K562 (cell line): Measurements from ENCODE around the gene ADCY5. TPM values are rescaled to one million over a fixed set of nuclear protein-coding genes. Genes with fewer than 3 reads are reported as not detected.

Source experiments
- ATAC-seq: fragments of 200-7000 bp; cut with Tn5 transposase; 3 replicates; pipeline ENCODE4 v1.9.1; 2020; ENCODE audit warnings: moderate library complexity
- BruUV-seq: library from RNA; stranded (reverse); fragments of 400-500 nt; replicated peaks from 2 replicates; lab custom pipeline; 2021; lab: Mats Ljungman, UMichigan
- CTCF ChIA-PET: fragments of 300-600 bp; formaldehyde crosslinking; extraction: SDS; loops from one replicate; lab custom pipeline; 2021; ENCODE audit warnings: low intra/inter-chr PET ratio; lab: Yijun Ruan, JAX
- POLR2A ChIA-PET: fragments of 300-600, 350-650 bp; sonication (Branson Sonifier 250); formaldehyde crosslinking; extraction: SDS; loops from one replicate; lab custom pipeline; 2021; ENCODE audit warnings: antibody characterized with exemption, inconsistent platforms; lab: Yijun Ruan, JAX
- DNase-seq, 4 experiments: peaks; one replicate each; pipeline versions ENCODE4 v3.0.0 to v3.0.0-alpha.2; 2011 to 2018; ENCODE audit warnings: low spot score in 3 of 4, mixed read lengths in 3 of 4; ENCODE audit errors: extremely low read depth in 1 of 4
- FAIRE-seq: peaks from 2 replicates; lab custom pipeline; 2011; peaks lifted over from hg19 to GRCh38; lab: Jason Lieb, UNC
- H2AFZ ChIP-seq: 2 replicates; pipeline ENCODE4 v1.6.0; 2011; ENCODE audit warnings: low read depth, low read length, control low read depth, inconsistent platforms
- H3K27ac ChIP-seq: fragments of 200-600 bp; 3 replicates; pipeline ENCODE4 v1.8.0; 2011; ENCODE audit warnings: low read depth, mild to moderate bottlenecking, control low read depth, inconsistent platforms, low read length, moderate library complexity, mixed read lengths; ENCODE audit errors: extremely low read depth
- H3K27me3 ChIP-seq, 2 experiments: fragments of 300-600 bp in 1 of 2; 2 replicates in 1 of 2; 3 replicates in 1 of 2; pipeline versions ENCODE4 v1.6.0 to v1.8.0; 2011; ENCODE audit warnings: inconsistent platforms in 2 of 2, low read length in 2 of 2, mild to moderate bottlenecking in 1 of 2, mixed read lengths in 1 of 2, moderate library complexity in 1 of 2; ENCODE audit not compliant: control insufficient read depth in 2 of 2, insufficient read depth in 2 of 2
- H3K36me3 ChIP-seq: fragments of 300-600 bp; 3 replicates; pipeline ENCODE4 v1.8.0; 2011; ENCODE audit warnings: mild to moderate bottlenecking, low read length, inconsistent platforms; ENCODE audit not compliant: control insufficient read depth, insufficient read depth
- H3K4me1 ChIP-seq, 2 experiments: fragments of 200-600 bp in 1 of 2; replicated peaks in 1 of 2; 2 replicates in 1 of 2; 3 replicates in 1 of 2; pipeline versions ENCODE4 v1.5.1 to v1.8.0; 2011; ENCODE audit warnings: inconsistent platforms in 2 of 2, low read length in 2 of 2, mild to moderate bottlenecking in 1 of 2, mixed read lengths in 1 of 2, moderate library complexity in 1 of 2; ENCODE audit not compliant: control insufficient read depth in 2 of 2, insufficient read depth in 2 of 2
- H3K4me2 ChIP-seq: 2 replicates; pipeline ENCODE4 v1.6.1; 2011; ENCODE audit warnings: low read length, control low read depth, inconsistent platforms, mixed read lengths; ENCODE audit not compliant: insufficient read depth
- H3K4me3 ChIP-seq: fragments of 200-600 bp; sonication (generic), shearing (Covaris generic); 2 replicates; pipeline ENCODE4 v1.5.1; 2016; ENCODE audit warnings: control low read depth, inconsistent platforms
- H3K79me2 ChIP-seq: fragments of 200-600 bp; 3 replicates; pipeline ENCODE4 v1.8.0; 2011; ENCODE audit warnings: low read length, inconsistent platforms; ENCODE audit not compliant: control insufficient read depth, insufficient read depth
- H3K9ac ChIP-seq, 2 experiments: 2 replicates each; pipeline versions ENCODE4 v1.6.0 to v1.6.1; 2011; ENCODE audit warnings: low read depth in 2 of 2, low read length in 2 of 2, control low read depth in 1 of 2, inconsistent platforms in 1 of 2, mild to moderate bottlenecking in 1 of 2, mixed read lengths in 1 of 2; ENCODE audit not compliant: insufficient read depth in 1 of 2
- H3K9me1 ChIP-seq: one replicate; pipeline ENCODE4 v1.6.0; 2011; ENCODE audit warnings: inconsistent platforms, mild to moderate bottlenecking, low read length, moderate library complexity; ENCODE audit not compliant: control insufficient read depth, insufficient read depth
- H3K9me3 ChIP-seq: replicated peaks from 2 replicates; pipeline ENCODE4 v1.5.1; 2011; ENCODE audit warnings: low read depth, low read length, inconsistent platforms; ENCODE audit not compliant: control insufficient read depth, insufficient read depth
- H4K20me1 ChIP-seq: replicated peaks from 2 replicates; pipeline ENCODE4 v1.6.1; 2011; ENCODE audit warnings: low read length, inconsistent platforms, mixed read lengths; ENCODE audit not compliant: control insufficient read depth, insufficient read depth
- ARHGAP35 ChIP-seq: fragments of 450-650 bp; IDR thresholded peaks from 2 replicates; pipeline ENCODE4 v1.6.1; 2018; ENCODE audit not compliant: partially characterized antibody
- CEBPB ChIP-seq: fragments of 450-650 bp; IDR thresholded peaks from 2 replicates; pipeline ENCODE4 v1.6.1; 2016; ENCODE audit warnings: missing genetic modification characterization, missing compliant biosample characterization
- CHD4 ChIP-seq: fragments of 200-600 bp; sonication (generic); IDR thresholded peaks from 3 replicates; pipeline ENCODE4 v1.6.1; 2012; ENCODE audit warnings: low read depth, mild to moderate bottlenecking, mixed read lengths, low read length, inconsistent platforms; ENCODE audit not compliant: insufficient read depth, insufficient replicate concordance, poor library complexity, severe bottlenecking
- EP300 ChIP-seq: IDR thresholded peaks from 2 replicates; pipeline ENCODE4 v1.6.1; 2012; ENCODE audit warnings: low read length, improper control_type of control experiment
- ESRRA ChIP-seq: fragments of 450-650 bp; IDR thresholded peaks from 2 replicates; pipeline ENCODE4 v1.6.1; 2014; ENCODE audit warnings: low read depth, mild to moderate bottlenecking, moderate library complexity, borderline replicate concordance
- GATAD2A ChIP-seq: fragments of 450-650 bp; IDR thresholded peaks from 2 replicates; pipeline ENCODE4 v1.6.1; 2017
- ILK ChIP-seq: fragments of 450-650 bp; IDR thresholded peaks from 2 replicates; pipeline ENCODE4 v1.6.1; 2016; ENCODE audit warnings: missing genetic modification characterization, low read depth, mild to moderate bottlenecking, missing compliant biosample characterization, moderate library complexity, borderline replicate concordance
- KDM1A ChIP-seq, 2 experiments: fragments of 450-650 bp; IDR thresholded peaks; 2 replicates each; pipeline ENCODE4 v1.6.1; 2016; ENCODE audit warnings: mild to moderate bottlenecking in 2 of 2
- MYC ChIP-seq, 2 experiments: fragments of 250-450 bp in 1 of 2; sonication (Bioruptor Pico) in 1 of 2; IDR thresholded peaks; 2 replicates each; pipeline versions ENCODE4 v1.5.1 to v1.6.1; 2012 to 2021; ENCODE audit warnings: low read depth in 2 of 2, borderline replicate concordance in 1 of 2, improper control_type of control experiment in 1 of 2, low read length in 1 of 2, mild to moderate bottlenecking in 1 of 2, moderate library complexity in 1 of 2
- NBN ChIP-seq: fragments of 450-650 bp; IDR thresholded peaks from 2 replicates; pipeline ENCODE4 v1.6.1; 2016; ENCODE audit warnings: low read depth, mild to moderate bottlenecking
- NCOA6 ChIP-seq: fragments of 450-650 bp; IDR thresholded peaks from 2 replicates; pipeline ENCODE4 v1.6.1; 2017; ENCODE audit warnings: mild to moderate bottlenecking
- RBFOX2 ChIP-seq: fragments of 200-400 bp; formaldehyde crosslinking; IDR thresholded peaks from 2 replicates; pipeline ENCODE4 v1.6.1; 2017; ENCODE audit warnings: low read depth, mild to moderate bottlenecking, low read length, moderate library complexity
- RBM34 ChIP-seq: fragments of 200-400 bp; formaldehyde crosslinking; IDR thresholded peaks from 2 replicates; pipeline ENCODE4 v1.6.1; 2018; ENCODE audit warnings: low read length, borderline replicate concordance; ENCODE audit not compliant: insufficient read depth
- RFX5 ChIP-seq: IDR thresholded peaks from 2 replicates; pipeline ENCODE4 v1.6.1; 2011; ENCODE audit warnings: low read depth, mild to moderate bottlenecking, improper control_type of control experiment, low read length
- RUNX1 ChIP-seq: sonication (generic); IDR thresholded peaks from 2 replicates; pipeline ENCODE4 v1.6.1; 2016; ENCODE audit warnings: antibody characterized with exemption, low read depth
- THRA ChIP-seq: fragments of 450-650 bp; IDR thresholded peaks from 2 replicates; pipeline ENCODE4 v1.6.1; 2017; ENCODE audit warnings: mild to moderate bottlenecking, moderate library complexity
- ZNF217 ChIP-seq: sonication (generic); formaldehyde crosslinking; IDR thresholded peaks from 2 replicates; pipeline ENCODE4 v1.8.0; 2022; ENCODE audit warnings: mild to moderate bottlenecking, missing genetic modification reagents
- ZNF274 ChIP-seq: IDR thresholded peaks from 2 replicates; pipeline ENCODE4 v1.6.1; 2011; ENCODE audit warnings: low read depth, mild to moderate bottlenecking, low read length, moderate library complexity, borderline replicate concordance
- ZNF449 ChIP-seq: fragments of 250-450 bp; sonication (Bioruptor Pico); IDR thresholded peaks from 2 replicates; pipeline ENCODE4 v1.8.0; 2022; ENCODE audit warnings: moderate library complexity, mild to moderate bottlenecking, inconsistent platforms
- ZNF717 ChIP-seq: fragments of 250-450 bp; sonication (Bioruptor Pico); IDR thresholded peaks from 2 replicates; pipeline ENCODE4 v1.5.0; 2021
- WGBS: fragments of 100-300 bp; shearing (Covaris generic); methylation state at CpG from one replicate; pipeline ENCODE4 v1.1.6; 2016; ENCODE audit warnings: low coverage, mixed read lengths; ENCODE audit not compliant: insufficient coverage; ENCODE audit errors: missing lambda C conversion rate; 5-methylcytosine and 5-hydroxymethylcytosine counted together
- in situ Hi-C: fragments of 300-500 bp; cut with MboI; formaldehyde crosslinking; loops from 4 replicates; pipeline ENCODE4 v1.15.0; 2018; ENCODE audit warnings: inconsistent platforms, mixed read lengths
- intact Hi-C: fragments of 100-400 bp; cut with micrococcal nuclease; formaldehyde crosslinking; loops from 2 replicates; pipeline ENCODE4 v1.14.2; 2022
- polyA plus RNA-seq, 8 experiments: library from polyadenylated mRNA; depleted of rRNA in 4 of 8; stranded (reverse) in 5 of 8; unstranded in 3 of 8; fragments of >200 nt; fragmentation: Nextera tagmentation in 2 of 8; fragmentation: Illumina TruSeq in 1 of 8; extraction: Ambion mirVana in 2 of 8; extraction: Trizol in 1 of 8; gene quantifications; 2 replicates each; pipeline versions ENCODE4 v1.2.1 to v1.2.3, GENCODE V29; 2011 to 2014; ENCODE audit warnings: inconsistent platforms in 1 of 8, missing spikeins in 1 of 8
- total RNA-seq, 7 experiments: library from RNA; depleted of rRNA in 6 of 7; stranded (reverse); fragments of >200 nt in 6 of 7; fragmentation: Illumina TruSeq in 2 of 7; extraction: Trizol in 2 of 7; gene quantifications; 2 replicates each; pipeline versions ENCODE4 v1.2.1 to v1.2.3, GENCODE V29; 2011 to 2021; ENCODE audit warnings: low replicate concordance in 1 of 7

The ADCY5 gene
- total and polyA plus RNA-seq, 9 of the 15 experiments (the other 6 are each of a cell fraction or from before 2014, with no cell fraction given), result under 0.01 TPM; not detected in 8

DNA sequence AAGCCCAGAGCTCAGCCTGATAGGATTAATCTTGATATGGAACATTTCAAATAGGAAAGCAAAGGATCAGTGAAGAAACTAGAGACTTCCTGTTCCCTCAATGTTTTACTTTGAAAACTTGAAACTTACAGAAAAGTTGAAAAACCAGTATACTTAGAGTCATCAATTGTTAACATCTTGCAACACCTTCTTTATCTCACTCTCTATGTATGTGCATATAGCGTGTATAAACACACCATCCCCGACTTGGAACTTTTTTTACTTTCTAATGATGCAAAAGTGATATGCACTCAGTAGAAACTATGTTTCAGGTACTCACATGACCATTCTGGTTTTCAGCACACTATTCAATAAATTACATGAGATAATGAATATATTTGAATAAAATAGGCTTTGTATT, 186.7 kb downstream of the ADCY5 start:
- BruUV-seq, result no TSS peak
- DNase-seq (no peak), ATAC-seq (no peak), FAIRE-seq (no peak)
- no peak overlapping the region for H3K4me2 ChIP-seq
- in situ Hi-C loops, result no loop called here
- intact Hi-C loops, result loop anchor here (10.0 kb wide), 1 partner anchor 227 kb away; no protein-coding TSS in a partner anchor
- no peak for TF ChIP-seq NCOA6
- no peak for TF ChIP-seq EP300
- no peak for TF ChIP-seq ESRRA
- no peak for TF ChIP-seq KDM1A (IDR thresholded peaks at IDR 0.05)
- no peak for TF ChIP-seq GATAD2A
- TF ChIP-seq RUNX1, result no peak
- no peak for TF ChIP-seq RFX5
- no peak for TF ChIP-seq ZNF717
- TF ChIP-seq NBN, result no peak
- no peak for TF ChIP-seq ARHGAP35
- TF ChIP-seq CHD4, result no peak
- no peak for TF ChIP-seq ZNF274
- TF ChIP-seq RBM34, result no peak
- no peak for TF ChIP-seq ZNF217 (CRISPR knock-in tag)
- TF ChIP-seq MYC (IDR thresholded peaks at IDR 0.05; ENCODE audit: low read depth, low read length), result no peak
- no peak for TF ChIP-seq MYC (CRISPR knock-in tag; IDR thresholded peaks at IDR 0.05; ENCODE audit: borderline replicate concordance, low read depth)
- TF ChIP-seq CEBPB (tag), result no peak
- TF ChIP-seq RBFOX2, result no peak
- no peak for TF ChIP-seq ILK (tag)
- no peak for TF ChIP-seq ZNF449 (CRISPR knock-in tag)
- no peak for TF ChIP-seq THRA
- no peaks in the 10 kb centered on the region for H3K9me3 ChIP-seq
- H3K79me2 ChIP-seq, result no peaks in the 10 kb centered on the region
- 0 out of 3 replicates have a peak, but pooled peaks cover 3% of the 10 kb centered on the region for H3K36me3 ChIP-seq
- H3K9ac ChIP-seq, result no peak overlapping the region
- ChIA-PET CTCF (no interaction called here), POLR2A (no interaction called here)
- H2AFZ ChIP-seq, result no peak overlapping the region
- H3K4me1 ChIP-seq, result no peaks in the 10 kb centered on the region; a peak in 1 of 5 replicates
- H3K27me3 ChIP-seq, result no peaks in the 10 kb centered on the region
- no peak overlapping the region for H3K4me3 ChIP-seq
- no peaks in the 10 kb centered on the region for H4K20me1 ChIP-seq
- no peak overlapping the region for H3K27ac ChIP-seq
- 84% methylated on average over 2 of the region's 2 CpGs for WGBS
- no peaks in the 10 kb centered on the region for H3K9me1 ChIP-seq
